HG02610 (cell line): Measurements from ENCODE around the gene MRPS18B.
A peak's percentile ranks its signal among the peaks of the same experiment; 100 is the strongest.

Experiments
- ATAC-seq: cut with Tn5 transposase; IDR thresholded peaks from one replicate; pipeline ENCODE4 v1.9.1; 2021; ENCODE audit warnings: mild to moderate bottlenecking, moderate library complexity; ENCODE audit not compliant: unreplicated experiment

MRPS18B gene

GRCh38 chr6:30601815-30602641, 15.6 kb upstream of the MRPS18B start:
- no peak for ATAC-seq

GRCh38 chr6:30603961-30604360, 13.7 kb upstream of the MRPS18B start:
- no peak for ATAC-seq

GRCh38 chr6:30610065-30610464, 7.6 kb upstream of the MRPS18B start:
- no peak for ATAC-seq

- no peak for ATAC-seq
These were observed 6.3 kb upstream of the MRPS18B start for GRCh38 chr6:30611150-30611855.

- ATAC-seq = no peak
These were observed 5.8 kb upstream of the MRPS18B start for GRCh38 chr6:30611856-30612194.

- ATAC-seq = no peak
These were observed 5.4 kb upstream of the MRPS18B start for GRCh38 chr6:30612213-30612612.

DNA sequence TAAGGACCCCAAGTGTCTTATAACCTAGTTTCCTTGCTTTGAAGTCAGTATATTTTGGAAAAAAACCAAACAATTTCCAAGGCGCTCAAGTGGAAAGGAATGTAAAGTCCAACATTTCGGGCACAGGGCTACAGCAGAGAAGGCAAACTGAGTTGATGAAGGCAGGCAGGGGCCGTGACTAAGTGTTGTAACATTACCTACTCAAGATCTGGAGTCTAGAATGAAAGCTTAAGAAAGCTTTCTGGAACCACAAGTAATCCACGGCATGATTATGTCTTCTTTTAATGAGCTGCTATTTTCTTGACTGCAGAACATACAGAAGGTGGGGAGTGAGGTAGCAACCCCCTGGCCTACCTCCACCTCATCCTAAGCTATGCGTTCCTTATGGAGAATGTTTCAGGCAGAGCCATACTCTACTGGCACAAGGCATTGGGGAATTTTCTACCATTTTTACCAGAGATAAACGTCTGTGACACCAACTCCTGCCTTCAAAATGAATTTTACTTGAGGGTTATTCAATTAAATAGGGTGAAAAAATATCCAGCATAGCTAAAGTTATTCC, 4.9 kb upstream of the MRPS18B start:
- no peak for ATAC-seq

DNA sequence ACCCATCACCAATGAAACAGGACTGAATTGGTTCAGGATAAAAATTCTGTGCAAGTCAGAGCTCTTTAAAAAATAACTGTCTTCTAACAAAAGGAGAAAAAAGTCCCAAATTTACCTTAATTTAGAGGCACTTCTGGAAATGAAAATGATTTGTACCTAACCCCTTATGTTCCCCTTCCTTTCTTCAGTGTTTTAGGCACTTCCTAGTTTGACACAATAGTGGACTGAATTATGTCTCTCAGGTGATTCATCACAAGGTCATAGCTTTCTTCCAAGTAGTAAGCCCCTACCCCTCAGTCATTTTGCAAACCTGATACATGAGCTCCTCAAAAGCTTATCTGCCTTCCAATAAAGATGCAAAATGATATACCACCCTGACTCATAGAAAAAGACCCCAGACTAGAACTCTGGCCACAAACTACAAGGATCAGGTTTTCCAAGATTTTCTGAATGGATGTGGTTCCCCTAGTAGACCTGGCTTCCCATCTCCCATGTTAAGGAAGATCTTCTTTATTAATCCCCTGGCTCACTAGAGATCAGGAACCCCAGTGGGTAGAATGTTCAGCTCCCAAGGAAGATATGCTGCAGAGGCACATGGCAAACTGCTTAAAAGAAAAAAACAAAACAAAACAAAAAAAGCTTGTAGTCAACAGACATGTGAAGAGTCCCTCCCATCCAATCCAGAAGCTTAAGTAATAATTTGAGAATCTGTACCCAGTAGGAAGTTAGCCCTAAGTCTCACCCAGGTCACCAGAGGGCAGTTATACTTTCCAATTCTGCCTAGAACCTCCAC, 4.2 kb upstream of the MRPS18B start:
- no peak for ATAC-seq

DNA sequence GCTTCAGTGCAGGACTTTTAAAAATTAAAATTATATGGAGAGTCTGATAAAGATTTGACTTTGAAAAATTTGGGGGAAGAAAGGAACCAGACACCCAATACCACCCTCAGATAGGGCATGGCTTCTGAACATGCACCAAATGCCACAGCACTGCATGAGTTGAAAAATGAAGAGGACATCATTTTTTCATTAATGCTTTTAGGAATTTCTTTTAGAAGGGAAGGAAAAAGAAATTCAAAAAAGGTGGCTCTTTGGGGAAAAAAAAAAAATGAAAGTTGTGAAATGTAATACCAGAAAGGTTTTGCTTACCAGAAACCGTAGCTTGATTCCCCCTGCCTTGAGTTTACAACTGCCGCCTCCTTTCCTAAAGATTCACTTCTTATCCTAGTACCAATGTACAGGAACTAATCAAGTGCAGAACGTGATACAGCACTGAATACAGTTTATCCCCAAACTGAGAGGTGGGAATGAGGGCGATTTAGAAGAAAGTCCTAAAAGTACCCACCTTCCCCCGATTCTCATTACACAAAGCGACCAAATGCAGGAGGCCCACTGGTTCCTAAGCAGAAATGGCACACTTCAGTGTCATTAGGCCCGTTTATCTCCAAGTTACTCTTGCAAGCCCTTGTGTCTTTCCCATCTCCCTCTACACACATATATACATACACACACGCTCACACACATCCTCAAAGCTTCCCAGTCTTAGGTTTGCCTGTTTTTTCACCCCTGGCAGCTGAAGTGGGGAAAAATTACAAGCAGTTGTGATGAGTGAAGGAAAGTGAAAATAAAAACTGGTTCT, 3.4 kb upstream of the MRPS18B start:
- ATAC-seq = no peak

- ATAC-seq = peak; percentile 52
These were observed 2.8 kb upstream of the MRPS18B start for GRCh38 chr6:30614843-30615218.

GRCh38 chr6:30615219-30615957, 2.3 kb upstream of the MRPS18B start:
- no peak for ATAC-seq

- ATAC-seq = no peak
These were observed 1.5 kb upstream of the MRPS18B start for GRCh38 chr6:30615958-30616810.

GRCh38 chr6:30616811-30617564, 652 bp upstream of the MRPS18B start, which contains the start of gene PPP1R10:
PPP1R10 (minus strand) TSS chr6:30617243; CDS start chr6:30609944, 7,299 bp downstream.
- ATAC-seq = peak; percentile 81

DNA sequence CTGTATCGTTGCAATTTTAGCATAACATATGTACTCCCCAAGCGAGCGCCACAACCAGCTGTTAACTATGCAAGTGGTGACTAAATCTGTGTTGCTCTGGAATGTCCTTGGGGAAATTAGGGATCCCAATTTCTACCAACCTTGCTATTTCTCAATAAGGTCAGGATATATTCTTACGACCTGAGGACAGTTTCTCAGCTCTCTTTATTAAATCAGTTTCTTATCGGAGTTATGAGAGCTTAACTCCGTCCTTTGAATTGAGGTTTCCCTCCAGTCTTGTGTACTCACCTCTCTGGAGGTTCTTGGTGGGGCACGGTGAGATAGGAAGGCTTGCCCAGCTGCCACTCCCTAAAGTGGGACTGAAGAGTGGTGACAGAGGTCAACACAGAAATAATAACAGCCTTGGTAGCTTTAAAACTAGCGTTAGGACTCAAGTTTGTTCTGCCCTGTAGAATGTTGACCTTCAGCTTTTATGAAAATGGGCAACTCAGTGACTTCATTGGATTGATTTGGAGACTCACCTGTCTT, 694 bp downstream of the MRPS18B start:
- no peak for ATAC-seq

GRCh38 chr6:30619561-30619960, 1.9 kb downstream of the MRPS18B start:
- ATAC-seq = no peak

DNA sequence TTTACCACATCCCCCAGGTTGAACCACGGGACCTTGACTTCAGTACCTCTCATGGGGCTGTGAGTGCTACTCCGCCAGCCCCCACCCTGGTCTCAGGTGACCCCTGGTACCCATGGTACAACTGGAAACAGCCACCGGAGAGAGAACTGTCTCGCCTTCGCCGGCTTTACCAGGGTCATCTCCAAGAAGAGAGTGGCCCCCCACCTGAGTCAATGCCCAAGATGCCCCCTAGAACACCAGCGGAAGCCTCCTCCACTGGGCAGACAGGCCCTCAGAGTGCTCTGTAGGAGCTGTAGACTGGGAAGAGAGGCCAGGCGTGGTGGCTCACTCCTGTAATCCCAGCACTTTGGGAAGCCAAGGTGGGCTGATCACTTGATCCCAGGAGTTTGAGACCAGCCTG, 7.9 kb downstream of the MRPS18B start:
- no peak for ATAC-seq

DNA sequence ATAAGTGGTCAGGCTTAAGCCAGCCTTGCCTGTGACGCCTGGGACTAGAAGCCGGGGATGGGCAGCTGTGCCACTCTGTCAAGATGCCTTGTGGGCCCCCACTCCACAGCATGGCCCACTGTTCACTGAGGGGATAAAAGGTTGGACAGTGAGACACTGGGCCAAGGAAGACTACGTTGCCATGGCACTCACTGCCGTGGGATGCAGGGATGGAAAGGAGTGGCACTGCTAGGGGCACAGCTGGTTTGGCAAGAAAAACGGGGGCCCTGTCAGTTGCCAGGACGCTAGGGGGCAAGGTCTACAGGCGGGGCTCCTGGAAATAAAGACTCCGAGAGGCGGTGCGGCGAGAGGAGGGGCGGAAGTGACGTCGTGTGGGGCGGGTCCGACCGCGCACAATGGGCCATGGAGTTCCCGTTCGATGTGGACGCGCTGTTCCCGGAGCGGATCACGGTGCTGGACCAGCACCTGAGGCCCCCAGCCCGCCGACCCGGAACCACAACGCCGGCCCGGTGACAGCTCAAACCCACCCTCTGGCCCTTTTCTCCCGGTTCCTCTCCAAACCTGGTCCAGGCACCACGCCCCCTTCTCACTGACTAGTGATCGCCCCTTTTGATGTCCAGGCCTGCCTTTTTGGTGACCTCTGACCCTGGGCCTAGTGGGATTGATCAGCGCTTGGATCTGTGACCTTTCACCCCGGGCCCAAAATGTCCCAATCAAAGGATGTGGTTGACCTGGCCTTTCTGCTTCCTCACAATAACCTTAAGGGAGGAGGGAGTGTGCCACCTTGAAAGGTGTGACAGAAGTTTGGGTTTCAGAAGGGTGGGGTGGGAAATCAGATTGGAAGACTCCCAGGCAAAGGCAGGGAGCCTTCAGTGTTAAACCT, 9.1 kb downstream of the MRPS18B start, which contains the start of gene ATAT1:
TSS of gene ATAT1 (plus strand) at position 391 of the 883 bp plus-strand sequence.
- peak; percentile 94 for ATAC-seq
